RWPE2 (cell line): ENCODE results near the gene MAPK6.
"Not testable (repeated sequence)": the region's sequence is repeated elsewhere in the genome, so short reads cannot be mapped to it uniquely, and the experiment has no call there.

Experiments used
- ATAC-seq: fragments of 200-7000 bp; cut with Tn5 transposase; 3 replicates; pipeline ENCODE4 v1.9.1; 2021; ENCODE audit warnings: low read depth
- DNase-seq: peaks from one replicate; pipeline ENCODE4 v3.0.0-alpha.2; 2020; ENCODE audit warnings: low spot score
- H3K27ac ChIP-seq: fragments of 450-650 bp; 2 replicates; pipeline ENCODE4 v1.5.1; 2017; ENCODE audit warnings: mild to moderate bottlenecking; ENCODE audit not compliant: poor library complexity, severe bottlenecking
- H3K27me3 ChIP-seq: fragments of 250-450 bp; sonication (Bioruptor Pico); 2 replicates; pipeline ENCODE4 v1.5.1; 2021; ENCODE audit warnings: mild to moderate bottlenecking, moderate library complexity; ENCODE audit not compliant: insufficient read depth, poor library complexity, severe bottlenecking
- H3K36me3 ChIP-seq: fragments of 250-450 bp; sonication (Bioruptor Pico); 2 replicates; pipeline ENCODE4 v1.5.1; 2020; ENCODE audit warnings: low read depth, mild to moderate bottlenecking, moderate library complexity
- H3K4me1 ChIP-seq: fragments of 250-450 bp; sonication (Bioruptor Pico); 2 replicates; pipeline ENCODE4 v1.5.1; 2021; ENCODE audit warnings: mild to moderate bottlenecking, moderate library complexity; ENCODE audit not compliant: insufficient read depth, poor library complexity, severe bottlenecking
- H3K4me3 ChIP-seq: fragments of 250-450 bp; sonication (Bioruptor Pico); 2 replicates; pipeline ENCODE4 v1.5.1; 2021; ENCODE audit warnings: mild to moderate bottlenecking, moderate library complexity; ENCODE audit not compliant: severe bottlenecking
- H3K9me3 ChIP-seq: fragments of 250-450 bp; sonication (Bioruptor Pico); 2 replicates; pipeline ENCODE4 v1.5.1; 2021; ENCODE audit warnings: mild to moderate bottlenecking, moderate library complexity; ENCODE audit not compliant: severe bottlenecking
- TF ChIP-seq, protein P1 (sequence below): fragments of 450-650 bp; IDR thresholded peaks from one replicate; pipeline ENCODE4 v1.5.1; 2017; ENCODE audit warnings: mild to moderate bottlenecking, moderate library complexity; ENCODE audit not compliant: poor library complexity, severe bottlenecking

Gene MAPK6

GRCh38 chr15:52082197-52083036 is 63.4 kb downstream of the MAPK6 start:
- ATAC-seq (no peak), DNase-seq (peak; percentile 51)
- H3K27me3 ChIP-seq: no peaks in the 10 kb centered on the region
- no peak overlapping the region for H3K4me3 ChIP-seq
- no peaks in the 10 kb centered on the region for H3K36me3 ChIP-seq
- peaks cover 40% of the 10 kb centered on the region for H3K4me1 ChIP-seq
- TF ChIP-seq, protein P1, sequence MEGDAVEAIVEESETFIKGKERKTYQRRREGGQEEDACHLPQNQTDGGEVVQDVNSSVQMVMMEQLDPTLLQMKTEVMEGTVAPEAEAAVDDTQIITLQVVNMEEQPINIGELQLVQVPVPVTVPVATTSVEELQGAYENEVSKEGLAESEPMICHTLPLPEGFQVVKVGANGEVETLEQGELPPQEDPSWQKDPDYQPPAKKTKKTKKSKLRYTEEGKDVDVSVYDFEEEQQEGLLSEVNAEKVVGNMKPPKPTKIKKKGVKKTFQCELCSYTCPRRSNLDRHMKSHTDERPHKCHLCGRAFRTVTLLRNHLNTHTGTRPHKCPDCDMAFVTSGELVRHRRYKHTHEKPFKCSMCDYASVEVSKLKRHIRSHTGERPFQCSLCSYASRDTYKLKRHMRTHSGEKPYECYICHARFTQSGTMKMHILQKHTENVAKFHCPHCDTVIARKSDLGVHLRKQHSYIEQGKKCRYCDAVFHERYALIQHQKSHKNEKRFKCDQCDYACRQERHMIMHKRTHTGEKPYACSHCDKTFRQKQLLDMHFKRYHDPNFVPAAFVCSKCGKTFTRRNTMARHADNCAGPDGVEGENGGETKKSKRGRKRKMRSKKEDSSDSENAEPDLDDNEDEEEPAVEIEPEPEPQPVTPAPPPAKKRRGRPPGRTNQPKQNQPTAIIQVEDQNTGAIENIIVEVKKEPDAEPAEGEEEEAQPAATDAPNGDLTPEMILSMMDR: no peak
- H3K9me3 ChIP-seq: peaks cover 7% of the 10 kb centered on the region
- no peak overlapping the region for H3K27ac ChIP-seq

- not testable (repeated sequence) for H3K27me3 ChIP-seq, DNase-seq, H3K36me3 ChIP-seq, H3K9me3 ChIP-seq, H3K4me3 ChIP-seq, H3K27ac ChIP-seq, ATAC-seq
- peaks cover 34% of the 10 kb centered on the region for H3K4me1 ChIP-seq
These were observed 64.0 kb downstream of the MAPK6 start for GRCh38 chr15:52083037-52083359.

DNA sequence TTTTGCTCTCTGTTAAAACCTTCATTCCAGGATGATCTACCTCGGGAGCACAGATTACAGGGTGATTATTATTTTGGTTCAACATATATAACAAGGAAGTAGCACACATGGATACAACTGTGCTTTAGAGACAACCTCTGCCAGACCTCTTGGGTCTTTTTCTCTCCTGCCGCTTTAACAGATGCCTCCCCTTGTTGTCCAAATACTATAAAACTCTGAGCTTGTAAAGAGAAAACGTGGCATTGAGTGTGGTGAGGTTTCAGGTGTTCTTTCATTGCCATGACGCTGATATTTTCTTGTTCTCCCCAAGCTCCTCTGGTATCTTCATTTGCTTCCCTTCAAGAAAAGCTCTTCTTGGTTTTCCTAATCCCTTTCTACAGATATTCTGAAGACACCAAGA is 64.6 kb downstream of the MAPK6 start:
- no peak overlapping the region for H3K27ac ChIP-seq

GRCh38 chr15:52085299-52085698 is 66.3 kb downstream of the MAPK6 start:
- no peak overlapping the region for H3K4me3 ChIP-seq
- TF ChIP-seq, protein P1: peak; percentile 25
- ATAC-seq (peak; percentile 59; the same call in 2 of the 3 replicates), DNase-seq (no peak)
- H3K4me1 ChIP-seq: peaks cover 11% of the 10 kb centered on the region
- peaks cover 9% of the 10 kb centered on the region for H3K9me3 ChIP-seq
- no peaks in the 10 kb centered on the region for H3K27me3 ChIP-seq
- peak overlapping the region; percentile 8 for H3K27ac ChIP-seq
- no peaks in the 10 kb centered on the region for H3K36me3 ChIP-seq

More for the DNA sequence above, 64.6 kb downstream of the MAPK6 start:
- ATAC-seq: no peak
- no peak for DNase-seq
- Histone ChIP-seq H3K36me3 (no peaks in the 10 kb centered on the region), H3K4me1 (peaks cover 28% of the 10 kb centered on the region), H3K27me3 (no peaks in the 10 kb centered on the region), H3K9me3 (peaks cover 7% of the 10 kb centered on the region), H3K4me3 (no peak overlapping the region)
- TF ChIP-seq, protein P1: no peak

DNA sequence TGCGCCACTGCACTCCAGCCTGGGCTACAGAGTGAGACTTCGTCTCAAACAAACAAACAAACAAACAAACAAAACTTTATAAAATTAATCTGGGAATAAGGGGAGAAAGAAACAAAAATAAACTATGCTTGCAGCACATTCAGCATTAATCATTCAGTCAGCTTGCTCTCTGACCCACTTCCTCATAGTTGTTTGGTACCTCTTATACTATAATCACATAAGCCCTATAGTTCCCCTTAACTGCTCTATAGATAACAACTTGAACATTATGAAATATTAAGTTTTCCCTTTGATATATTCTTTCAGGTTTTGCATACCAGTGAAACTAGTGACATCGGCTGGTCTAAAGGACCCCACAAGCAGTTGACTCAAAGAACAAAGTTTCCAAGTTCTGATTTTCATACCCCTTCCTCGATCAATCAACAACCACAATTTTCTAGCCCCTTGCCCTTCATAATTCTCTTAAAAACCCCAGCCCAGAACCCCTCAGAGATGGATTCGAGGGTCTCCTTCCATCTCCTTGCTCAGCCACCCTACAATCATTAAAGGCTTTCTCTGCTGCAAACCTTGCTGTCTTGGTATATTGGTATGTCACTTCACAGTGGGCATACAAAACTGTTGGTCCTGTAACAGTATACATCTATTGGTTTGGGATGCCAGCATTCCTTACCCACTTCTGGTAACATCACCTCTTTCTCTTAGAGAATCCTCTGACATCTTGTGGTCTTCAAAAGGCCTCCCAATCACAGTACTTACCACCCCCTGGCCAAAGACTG is 67.2 kb downstream of the MAPK6 start:
- ATAC-seq (no peak), DNase-seq (no peak)
- TF ChIP-seq, protein P1: no peak
- Histone ChIP-seq H3K4me3 (no peak overlapping the region), H3K27me3 (no peaks in the 10 kb centered on the region), H3K27ac (no peak overlapping the region), H3K4me1 (peaks cover 9% of the 10 kb centered on the region), H3K9me3 (peaks cover 12% of the 10 kb centered on the region), H3K36me3 (no peaks in the 10 kb centered on the region)
